IMR-90 (cell line): ENCODE data around the gene CD163L1. TPM values are rescaled to one million over a fixed set of nuclear protein-coding genes. Genes with fewer than 3 reads are reported as not detected.

ENCODE experiments used
- ATAC-seq: fragments of 200-7000 bp; cut with Tn5 transposase; 2 replicates; pipeline ENCODE4 v1.9.1; 2020; ENCODE audit warnings: low read depth, mild to moderate bottlenecking, moderate library complexity
- BruUV-seq: library from RNA; stranded (reverse); fragments of 400-500 nt; replicated peaks from 2 replicates; lab custom pipeline; 2021; lab: Mats Ljungman, UMichigan
- CTCF ChIA-PET: fragments of 300-600 bp; formaldehyde crosslinking; extraction: SDS; loops from one replicate; lab custom pipeline; 2021; ENCODE audit warnings: antibody characterized with exemption; lab: Yijun Ruan, JAX
- POLR2A ChIA-PET: fragments of 300-600 bp; sonication (Branson Sonifier 250); formaldehyde crosslinking; loops from one replicate; lab custom pipeline; 2022; ENCODE audit warnings: antibody characterized with exemption; ENCODE audit not compliant: unreplicated experiment; lab: Charles Lee
- DNase-seq: peaks from one replicate; pipeline ENCODE4 v3.0.0; 2013
- H2AFZ ChIP-seq: replicated peaks from 2 replicates; pipeline ENCODE3; 2013; ENCODE audit warnings: low read length, mild to moderate bottlenecking; ENCODE audit not compliant: poor library complexity
- H2AK5ac ChIP-seq: 2 replicates; pipeline ENCODE4 v1.6.1; 2013; ENCODE audit warnings: low read depth, low read length, inconsistent platforms
- H2AK9ac ChIP-seq: replicated peaks from 2 replicates; pipeline ENCODE3; 2013; ENCODE audit warnings: mild to moderate bottlenecking, low read depth, low read length, moderate library complexity; ENCODE audit not compliant: poor library complexity
- H2BK120ac ChIP-seq: 2 replicates; pipeline ENCODE4 v1.6.1; 2013; ENCODE audit warnings: low read depth, low read length, inconsistent platforms
- H2BK15ac ChIP-seq: 3 replicates; pipeline ENCODE4 v1.6.1; 2013; ENCODE audit warnings: low read depth, low read length, inconsistent platforms
- H2BK20ac ChIP-seq: 2 replicates; pipeline ENCODE4 v1.6.1; 2013; ENCODE audit warnings: low read depth, mild to moderate bottlenecking, inconsistent platforms, low read length, moderate library complexity
- H2BK5ac ChIP-seq: 2 replicates; pipeline ENCODE4 v1.6.1; 2013; ENCODE audit warnings: mild to moderate bottlenecking, low read depth, low read length, inconsistent platforms; ENCODE audit not compliant: poor library complexity, severe bottlenecking
- H3K14ac ChIP-seq: replicated peaks from 2 replicates; pipeline ENCODE4 v1.6.1; 2013; ENCODE audit warnings: low read depth, low read length, inconsistent platforms
- H3K18ac ChIP-seq: 2 replicates; pipeline ENCODE4 v1.6.1; 2013; ENCODE audit warnings: low read depth, low read length, control low read depth
- H3K23ac ChIP-seq: 2 replicates; pipeline ENCODE4 v1.6.1; 2013; ENCODE audit warnings: low read depth, low read length, inconsistent platforms
- H3K27ac ChIP-seq: 2 replicates; pipeline ENCODE4 v1.5.1; 2013; ENCODE audit warnings: mild to moderate bottlenecking, control low read depth, low read length; ENCODE audit not compliant: insufficient read depth
- H3K27me3 ChIP-seq: 2 replicates; pipeline ENCODE4 v1.6.1; 2013; ENCODE audit warnings: low read length; ENCODE audit not compliant: control insufficient read depth, insufficient read depth
- H3K36me3 ChIP-seq: 2 replicates; pipeline ENCODE4 v1.6.1; 2013; ENCODE audit warnings: low read length, mixed read lengths; ENCODE audit not compliant: control insufficient read depth, insufficient read depth
- H3K4ac ChIP-seq: 2 replicates; pipeline ENCODE4 v1.6.1; 2013; ENCODE audit warnings: low read depth, low read length, inconsistent platforms
- H3K4me1 ChIP-seq: 2 replicates; pipeline ENCODE4 v1.6.1; 2013; ENCODE audit warnings: low read length, mixed read lengths; ENCODE audit not compliant: control insufficient read depth, insufficient read depth
- H3K4me2 ChIP-seq: 2 replicates; pipeline ENCODE4 v1.6.1; 2013; ENCODE audit warnings: low read depth, mild to moderate bottlenecking, control low read depth, low read length, moderate library complexity
- H3K4me3 ChIP-seq: 2 replicates; pipeline ENCODE4 v1.5.1; 2013; ENCODE audit warnings: low read depth, mild to moderate bottlenecking, control low read depth, low read length, moderate library complexity; ENCODE audit not compliant: insufficient read depth
- H3K56ac ChIP-seq: 2 replicates; pipeline ENCODE4 v1.6.1; 2013; ENCODE audit warnings: low read length, inconsistent platforms; ENCODE audit not compliant: insufficient read depth; ENCODE audit errors: extremely low read depth
- H3K79me1 ChIP-seq, 2 experiments: 2 replicates each; pipeline ENCODE4 v1.6.1; 2013; ENCODE audit warnings: low read length in 2 of 2, inconsistent platforms in 1 of 2, low read depth in 1 of 2
- H3K9ac ChIP-seq: 2 replicates; pipeline ENCODE4 v1.6.1; 2013; ENCODE audit warnings: low read depth, low read length, control low read depth
- H3K9me1 ChIP-seq: 2 replicates; pipeline ENCODE4 v1.6.1; 2013; ENCODE audit warnings: low read length, inconsistent platforms; ENCODE audit not compliant: insufficient read depth
- H3K9me3 ChIP-seq: 2 replicates; pipeline ENCODE4 v1.6.1; 2013; ENCODE audit warnings: low read length; ENCODE audit not compliant: control insufficient read depth, insufficient read depth
- H4K20me1 ChIP-seq: 2 replicates; pipeline ENCODE4 v1.6.1; 2013; ENCODE audit warnings: low read length, inconsistent platforms; ENCODE audit not compliant: insufficient read depth
- H4K5ac ChIP-seq: 2 replicates; pipeline ENCODE4 v1.6.1; 2013; ENCODE audit warnings: mild to moderate bottlenecking, low read depth, low read length, control low read depth
- H4K8ac ChIP-seq, 2 experiments: 2 replicates each; pipeline ENCODE4 v1.6.1; 2013; ENCODE audit warnings: low read depth in 2 of 2, low read length in 2 of 2, control low read depth in 1 of 2, inconsistent platforms in 1 of 2
- H4K91ac ChIP-seq: 2 replicates; pipeline ENCODE4 v1.6.1; 2013; ENCODE audit warnings: low read depth, low read length, inconsistent platforms; ENCODE audit not compliant: insufficient read depth
- MAZ ChIP-seq: IDR thresholded peaks from 2 replicates; pipeline ENCODE4 v1.6.1; 2012; ENCODE audit warnings: low read depth, mild to moderate bottlenecking, low read length, improper control_type of control experiment, moderate library complexity, borderline replicate concordance
- MXI1 ChIP-seq: IDR thresholded peaks from 2 replicates; pipeline ENCODE4 v1.6.1; 2012; ENCODE audit warnings: low read depth, mild to moderate bottlenecking, low read length, moderate library complexity, borderline replicate concordance
- NFE2L2 ChIP-seq: fragments of 150-350 bp; IDR thresholded peaks from 2 replicates; pipeline ENCODE4 v1.6.1; 2016; ENCODE audit warnings: low read depth, mild to moderate bottlenecking, low read length
- RAD21 ChIP-seq: IDR thresholded peaks from 2 replicates; pipeline ENCODE4 v1.6.1; 2012; ENCODE audit warnings: low read length, improper control_type of control experiment
- RCOR1 ChIP-seq: IDR thresholded peaks from 2 replicates; pipeline ENCODE4 v1.6.1; 2012; ENCODE audit warnings: mild to moderate bottlenecking, low read length, improper control_type of control experiment; ENCODE audit not compliant: insufficient replicate concordance
- RFX5 ChIP-seq: IDR thresholded peaks from 2 replicates; pipeline ENCODE4 v1.8.0; 2012; ENCODE audit warnings: low read depth, mild to moderate bottlenecking, low read length, moderate library complexity
- WGBS, 2 experiments: methylation state at CpG; one replicate each; pipeline versions ENCODE4 v1.1.5 to v1.1.7; 2013; ENCODE audit warnings: missing lambda C conversion rate in 2 of 2; ENCODE audit not compliant: insufficient read length in 1 of 2; ENCODE audit errors: extremely low coverage in 2 of 2; 5-methylcytosine and 5-hydroxymethylcytosine counted together
- dilution Hi-C: fragments of 300-500 bp; cut with HindIII; formaldehyde crosslinking; loops from one replicate; pipeline ENCODE4 v1.14.3; 2018; ENCODE audit warnings: low sequenced_read_pairs; ENCODE audit not compliant: unreplicated experiment
- in situ Hi-C: fragments of 300-500 bp; cut with MboI; formaldehyde crosslinking; loops from 3 replicates; pipeline ENCODE4 v1.14.3; 2019; ENCODE audit warnings: low sequenced_read_pairs, inconsistent platforms, mixed read lengths
- intact Hi-C: fragments of 100-400 bp; cut with micrococcal nuclease; formaldehyde crosslinking; loops from 2 replicates; pipeline ENCODE4 v1.10.0; 2022
- polyA plus RNA-seq, 3 experiments: library from polyadenylated mRNA; depleted of rRNA; stranded (reverse); fragments of >200 nt; gene quantifications; 2 replicates each; pipeline ENCODE4 v1.2.3, GENCODE V29; 2012; ENCODE audit warnings: low replicate concordance in 1 of 3
- total RNA-seq: library from RNA; depleted of rRNA; stranded (reverse); fragments of >200 nt; gene quantifications from 2 replicates; pipeline ENCODE4 v1.2.3, GENCODE V29; 2012

The CD163L1 gene
- total and polyA plus RNA-seq, 2 of the 4 experiments (the other 2 are of a cell fraction) = 0.50 to 1.6 TPM

DNA sequence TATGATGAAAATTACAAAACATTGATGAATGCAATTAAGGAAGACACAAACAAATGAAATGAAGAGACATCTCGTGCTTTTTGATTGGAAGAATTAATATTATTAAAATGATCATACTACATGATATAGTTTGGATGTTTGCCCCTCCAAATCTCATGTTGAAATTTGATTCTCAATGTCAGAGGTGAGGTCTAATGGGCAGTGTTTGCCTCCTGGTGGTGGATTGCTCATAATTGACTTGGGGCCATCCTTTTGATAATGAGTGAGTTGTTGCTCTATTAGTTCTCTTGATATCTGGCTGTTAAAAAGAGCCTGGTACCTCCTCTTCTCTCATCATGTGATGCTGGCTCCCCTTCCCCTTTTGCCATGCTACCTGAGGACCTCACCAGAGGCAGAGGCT lies 56.7 kb downstream of the CD163L1 start:
- H3K4me1 ChIP-seq = no peaks in the 10 kb centered on the region
- ChIA-PET CTCF (interaction anchor here (0.7 kb wide), 1 partner anchor 146 kb away, joined by 3 read pairs; no protein-coding TSS in a partner anchor), POLR2A (no interaction called here)
- no peak overlapping the region for H3K56ac ChIP-seq
- no peaks in the 10 kb centered on the region for H4K20me1 ChIP-seq
- no peak overlapping the region for H2BK5ac ChIP-seq
- H4K91ac ChIP-seq = no peak overlapping the region
- in situ Hi-C loops (no loop called here), dilution Hi-C loops (no loop called here), intact Hi-C loops (no loop called here)
- no TSS peak for BruUV-seq
- no peaks in the 10 kb centered on the region for H3K27me3 ChIP-seq
- TF ChIP-seq RCOR1 (no peak), MAZ (no peak), RAD21 (no peak), MXI1 (no peak), NFE2L2 (no peak), RFX5 (no peak)
- H3K14ac ChIP-seq = no peak overlapping the region
- H3K4me3 ChIP-seq = no peak overlapping the region
- ATAC-seq = no peak
- H3K18ac ChIP-seq = no peak overlapping the region
- no peaks in the 10 kb centered on the region for H3K36me3 ChIP-seq
- H3K4me2 ChIP-seq = no peak overlapping the region
- H3K9ac ChIP-seq = no peak overlapping the region
- no peak overlapping the region for H4K8ac ChIP-seq
- DNase-seq = no peak
- no CpG with 5 or more reads among the region's 1 CpG for WGBS, 2 experiments
- no peak overlapping the region for H3K4ac ChIP-seq
- H2BK120ac ChIP-seq = no peak overlapping the region
- H3K9me3 ChIP-seq = no peaks in the 10 kb centered on the region
- no peak overlapping the region for H2BK20ac ChIP-seq
- H2AK9ac ChIP-seq = no peak overlapping the region
- no peak overlapping the region for H2AK5ac ChIP-seq
- H2AFZ ChIP-seq = no peak overlapping the region
- H3K23ac ChIP-seq = no peak overlapping the region
- H3K79me1 ChIP-seq = no peaks in the 10 kb centered on the region
- no peaks in the 10 kb centered on the region for H3K9me1 ChIP-seq
- no peak overlapping the region for H4K5ac ChIP-seq
- no peak overlapping the region for H3K27ac ChIP-seq
- no peak overlapping the region for H2BK15ac ChIP-seq
